IMR-90 (cell line): Measurements from ENCODE around the gene TCF4.

Experiments
- CHD1 ChIP-seq: IDR thresholded peaks from 2 replicates; pipeline ENCODE4 v1.6.1; 2012; ENCODE audit warnings: low read depth, low read length, improper control_type of control experiment
- CTCF ChIP-seq: conservative IDR thresholded peaks from 2 replicates; pipeline ENCODE4 v1.5.1; 2012; ENCODE audit warnings: mild to moderate bottlenecking, low read depth, low read length, improper control_type of control experiment
- FOS ChIP-seq: fragments of 150-350 bp; IDR thresholded peaks from 2 replicates; pipeline ENCODE4 v1.6.1; 2016; ENCODE audit warnings: low read depth, low read length
- MAZ ChIP-seq: IDR thresholded peaks from 2 replicates; pipeline ENCODE4 v1.6.1; 2012; ENCODE audit warnings: low read depth, mild to moderate bottlenecking, low read length, improper control_type of control experiment, moderate library complexity, borderline replicate concordance
- MXI1 ChIP-seq: IDR thresholded peaks from 2 replicates; pipeline ENCODE4 v1.6.1; 2012; ENCODE audit warnings: low read depth, mild to moderate bottlenecking, low read length, moderate library complexity, borderline replicate concordance
- POLR2A ChIP-seq: IDR thresholded peaks from 2 replicates; pipeline ENCODE4 v1.6.1; 2012; ENCODE audit warnings: mild to moderate bottlenecking, low read depth, low read length
- RCOR1 ChIP-seq: IDR thresholded peaks from 2 replicates; pipeline ENCODE4 v1.6.1; 2012; ENCODE audit warnings: mild to moderate bottlenecking, low read length, improper control_type of control experiment; ENCODE audit not compliant: insufficient replicate concordance
- RFX5 ChIP-seq: IDR thresholded peaks from 2 replicates; pipeline ENCODE4 v1.8.0; 2012; ENCODE audit warnings: low read depth, mild to moderate bottlenecking, low read length, moderate library complexity

DNA sequence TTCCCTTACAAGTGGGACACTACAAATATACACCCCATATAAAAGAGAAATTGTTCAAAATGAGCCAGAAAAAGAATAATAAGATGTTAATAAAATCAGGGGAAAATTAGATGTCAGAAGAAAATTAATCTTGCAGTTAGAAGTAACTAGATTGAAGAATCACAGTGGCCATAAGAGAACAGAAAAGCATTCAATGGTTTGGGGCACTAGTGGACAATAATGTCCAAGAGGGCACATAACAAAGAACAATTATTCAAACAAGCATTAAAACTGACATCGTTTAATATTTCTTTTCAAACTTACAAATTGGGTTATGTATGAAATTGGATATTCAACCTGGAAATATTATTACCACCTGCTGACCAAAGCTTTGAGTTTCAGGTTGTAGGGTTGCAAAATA lies 12.9 kb downstream of the TCF4 start:
- TF ChIP-seq CTCF: no peak
- TF ChIP-seq MAZ: no peak
- no peak for TF ChIP-seq MXI1
- no peak for TF ChIP-seq POLR2A
- no peak for TF ChIP-seq RCOR1
- no peak for TF ChIP-seq FOS
- TF ChIP-seq RFX5: no peak
- no peak for TF ChIP-seq CHD1
